MM.1S (cell line): ENCODE data around the gene OTOP3.

Source experiments
- CTCF ChIP-seq: fragments of 300-600 bp; sonication (generic); IDR thresholded peaks from 2 replicates; pipeline ENCODE4 v1.5.1; 2016; ENCODE audit warnings: antibody characterized with exemption, low read length, mixed read lengths
- EZH2 ChIP-seq: fragments of 300-600 bp; sonication (generic); optimal IDR thresholded peaks from 2 replicates; pipeline ENCODE3; 2017; ENCODE audit warnings: low read depth, mild to moderate bottlenecking, antibody characterized with exemption, low read length, mixed read lengths
- EZH2phosphoT487 ChIP-seq: fragments of 300-600 bp; sonication (generic); IDR thresholded peaks from 2 replicates; pipeline ENCODE4 v1.6.1; 2018; ENCODE audit warnings: antibody characterized with exemption, low read length

GRCh38 chr17:74924250-74924948, 11.3 kb upstream of the OTOP3 start, which contains the start of gene OTOP2:
- TF ChIP-seq CTCF (no peak), EZH2phosphoT487 (no peak), EZH2 (peak; percentile 20)
